Activated CD8-positive, alpha-beta T cell treated with anti-CD3 and anti-CD28 coated beads, Interleukin-2, amount 10 ng/mL, durations not matched to agents 7 days and 5 days (primary cell): ENCODE measurements around the gene GLIS2. TPM values are rescaled to one million over a fixed set of nuclear protein-coding genes. Genes with fewer than 3 reads are reported as not detected.
A peak's percentile ranks its signal among the peaks of the same experiment; 100 is the strongest.
"Not testable (repeated sequence)": the region's sequence is repeated elsewhere in the genome, so short reads cannot be mapped to it uniquely, and the experiment has no call there.

ENCODE experiments used
- ATAC-seq: fragments of 150-1000 bp; cut with Tn5 transposase; one replicate; pipeline ENCODE4 v1.10.0; 2021; ENCODE audit warnings: moderate library complexity
- CTCF ChIA-PET: fragments of 350-600 bp; sonication (Branson Sonifier 250); formaldehyde crosslinking; loops from one replicate; lab custom pipeline; 2021; ENCODE audit warnings: antibody characterized with exemption; lab: Charles Lee
- POLR2A ChIA-PET: fragments of 350-600 bp; sonication (Branson Sonifier 250); formaldehyde crosslinking; loops from one replicate; lab custom pipeline; 2021; ENCODE audit warnings: antibody characterized with exemption; lab: Charles Lee
- DNase-seq: peaks from one replicate; pipeline ENCODE4 v3.0.0-alpha.2; 2020
- H3K27ac Mint-ChIP-seq: one replicate; pipeline ENCODE4 v1.8.0; 2021; ENCODE audit warnings: mild to moderate bottlenecking, mixed read lengths
- H3K27me3 Mint-ChIP-seq: one replicate; pipeline ENCODE4 v1.8.0; 2021; ENCODE audit warnings: low read depth, mixed read lengths
- H3K36me3 Mint-ChIP-seq: one replicate; pipeline ENCODE4 v1.8.0; 2021; ENCODE audit warnings: low read depth, mixed read lengths
- H3K4me1 Mint-ChIP-seq: one replicate; pipeline ENCODE4 v1.8.0; 2021; ENCODE audit warnings: low read depth, mixed read lengths
- H3K4me3 Mint-ChIP-seq: one replicate; pipeline ENCODE4 v1.8.0; 2021; ENCODE audit warnings: mild to moderate bottlenecking, mixed read lengths
- H3K9me3 Mint-ChIP-seq: one replicate; pipeline ENCODE4 v1.8.0; 2022; ENCODE audit warnings: mixed read lengths; ENCODE audit not compliant: insufficient read depth
- total RNA-seq, 2 experiments: library from RNA; stranded (reverse); gene quantifications; one replicate each; pipeline ENCODE4 v1.2.3, GENCODE V29; 2021

Gene GLIS2
- total RNA-seq, 2 experiments from 2014 or later, result 0.16 TPM

DNA sequence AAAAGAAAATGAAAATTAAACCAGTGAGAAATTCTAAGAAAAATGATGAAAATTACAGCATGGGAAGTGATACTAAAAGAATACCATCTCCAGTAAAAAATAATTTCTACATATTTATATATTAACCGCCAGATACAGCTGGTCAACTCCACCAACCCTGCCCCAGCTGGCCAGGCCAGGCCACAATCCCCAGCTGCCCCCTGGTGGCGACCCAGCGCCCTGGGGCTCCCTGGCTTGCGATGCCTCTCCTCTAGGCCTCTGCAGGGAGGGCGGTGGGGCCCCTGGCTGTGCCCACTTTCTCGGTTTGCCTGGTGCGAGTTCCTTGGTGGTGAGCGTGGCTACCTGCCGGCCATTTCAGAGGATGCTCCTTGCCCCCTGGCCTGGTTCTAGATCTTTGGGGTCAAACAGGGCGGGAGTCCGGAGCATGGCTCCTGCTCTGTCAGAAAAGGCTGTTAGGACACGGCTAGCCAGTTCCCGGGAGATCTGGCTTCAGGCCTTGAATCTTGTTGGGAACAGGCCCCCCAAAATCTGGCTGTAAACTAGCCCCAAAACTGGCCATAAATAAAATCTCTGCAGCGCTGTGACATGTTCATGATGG, 14.5 kb downstream of the GLIS2 start:
- Mint-ChIP-seq H3K27ac (no peak overlapping the region), H3K27me3 (no peaks in the 10 kb centered on the region), H3K4me1 (peaks cover 9% of the 10 kb centered on the region), H3K4me3 (no peak overlapping the region), H3K9me3 (no peaks in the 10 kb centered on the region), H3K36me3 (no peaks in the 10 kb centered on the region)
- ChIA-PET POLR2A (no interaction called here), CTCF (interaction anchor here (0.6 to 4.1 kb wide), 17 partner anchors 14 to 137 kb away, joined by 3 to 35 read pairs (median 4); partner anchors contain the start of gene GLIS2)
- ATAC-seq (peak; percentile 74), DNase-seq (peak; percentile 79)

DNA sequence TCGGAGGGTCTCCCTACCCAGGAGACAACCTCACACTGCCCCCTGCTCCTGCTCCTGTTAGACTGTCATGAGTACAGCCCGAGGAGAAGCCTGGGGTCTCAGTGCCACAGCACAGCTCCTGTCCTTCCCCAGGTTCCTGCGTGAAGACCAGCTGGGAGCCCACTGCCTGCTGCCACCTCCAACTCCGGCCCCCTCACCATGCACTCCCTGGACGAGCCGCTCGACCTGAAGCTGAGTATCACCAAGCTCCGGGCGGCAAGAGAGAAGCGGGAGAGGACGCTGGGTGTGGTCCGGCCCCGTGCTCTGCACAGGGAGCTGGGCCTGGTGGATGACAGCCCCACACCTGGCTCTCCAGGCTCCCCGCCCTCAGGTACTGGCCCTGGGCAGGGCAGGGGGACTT, 16.2 kb downstream of the GLIS2 start:
- ChIA-PET CTCF (interaction anchor here (0.8 to 4.1 kb wide), 7 partner anchors 9 to 78 kb away, joined by 3 to 35 read pairs (median 4); no protein-coding TSS in a partner anchor), POLR2A (interaction anchor here (0.8 to 1.8 kb wide), 2 partner anchors 43 to 61 kb away, joined by 3 to 5 read pairs; no protein-coding TSS in a partner anchor)
- H3K9me3 Mint-ChIP-seq, result no peaks in the 10 kb centered on the region
- H3K4me1 Mint-ChIP-seq, result peaks cover 3% of the 10 kb centered on the region
- H3K27me3 Mint-ChIP-seq, result no peaks in the 10 kb centered on the region
- DNase-seq (no peak), ATAC-seq (no peak)
- H3K36me3 Mint-ChIP-seq, result no peaks in the 10 kb centered on the region
- H3K27ac Mint-ChIP-seq, result no peak overlapping the region
- no peak overlapping the region for H3K4me3 Mint-ChIP-seq

DNA sequence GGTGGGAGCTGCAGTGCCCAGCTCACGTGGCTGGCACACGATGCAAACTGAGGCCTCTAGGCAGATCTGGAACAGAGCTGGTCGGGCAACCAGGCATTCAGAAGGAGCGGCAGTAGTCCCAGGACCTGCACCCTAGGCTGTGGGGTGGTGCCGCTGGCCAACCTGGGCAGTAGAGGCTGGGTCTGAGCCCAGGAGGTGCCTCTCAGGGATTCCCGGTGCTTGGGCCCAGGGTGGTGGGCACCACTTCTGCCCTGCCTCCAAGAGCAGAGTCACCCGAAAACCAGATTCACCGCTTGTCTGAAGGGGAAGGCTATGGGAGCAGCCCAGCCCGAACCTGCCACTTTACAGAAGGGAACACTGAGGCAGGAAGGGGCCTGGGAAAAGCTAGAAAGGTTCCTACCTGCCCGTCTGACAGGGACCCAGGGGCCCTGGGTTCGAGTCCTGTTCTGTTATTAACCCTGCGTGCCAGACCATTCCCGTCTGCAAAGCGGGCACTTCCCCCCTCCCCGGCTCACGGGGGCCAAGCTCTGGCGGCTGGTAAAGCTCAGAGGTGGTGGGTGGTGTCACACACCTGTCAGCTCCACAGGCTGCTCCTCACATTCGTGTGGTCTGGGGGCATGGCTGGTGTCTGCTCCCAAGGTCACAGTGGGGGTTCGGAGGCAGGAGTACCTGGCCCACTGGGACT, 16.9 kb downstream of the GLIS2 start:
- ChIA-PET POLR2A (interaction anchor here (0.8 to 1.8 kb wide), 2 partner anchors 44 to 61 kb away, joined by 3 to 5 read pairs; no protein-coding TSS in a partner anchor), CTCF (interaction anchor here (0.8 to 4.1 kb wide), 6 partner anchors 8 to 79 kb away, joined by 3 to 35 read pairs (median 4); no protein-coding TSS in a partner anchor)
- peaks cover 3% of the 10 kb centered on the region for H3K4me1 Mint-ChIP-seq
- no peak for ATAC-seq
- no peak overlapping the region for H3K4me3 Mint-ChIP-seq
- no peak for DNase-seq
- H3K9me3 Mint-ChIP-seq, result no peaks in the 10 kb centered on the region
- no peaks in the 10 kb centered on the region for H3K36me3 Mint-ChIP-seq
- no peak overlapping the region for H3K27ac Mint-ChIP-seq
- no peaks in the 10 kb centered on the region for H3K27me3 Mint-ChIP-seq

DNA sequence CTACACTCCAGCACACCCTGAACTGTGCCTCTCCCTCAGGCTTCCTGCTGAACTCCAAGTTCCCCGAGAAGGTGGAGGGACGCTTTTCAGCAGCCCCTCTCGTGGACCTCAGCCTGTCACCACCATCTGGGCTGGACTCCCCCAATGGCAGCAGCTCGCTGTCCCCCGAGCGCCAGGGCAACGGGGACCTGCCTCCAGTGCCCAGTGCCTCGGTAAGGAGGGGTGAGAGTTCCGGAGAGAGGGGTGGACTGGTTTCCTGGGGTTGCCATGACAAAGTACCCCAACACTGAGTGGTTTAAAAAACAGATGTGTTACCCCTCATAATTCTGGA, 17.4 kb downstream of the GLIS2 start:
- H3K27me3 Mint-ChIP-seq, result no peaks in the 10 kb centered on the region
- no peak for ATAC-seq
- peaks cover 2% of the 10 kb centered on the region for H3K4me1 Mint-ChIP-seq
- H3K27ac Mint-ChIP-seq, result no peak overlapping the region
- ChIA-PET CTCF (interaction anchor here (1.4 to 2.4 kb wide), 4 partner anchors 15 to 79 kb away, joined by 3 to 7 read pairs (median 4); no protein-coding TSS in a partner anchor), POLR2A (no interaction called here)
- no peaks in the 10 kb centered on the region for H3K9me3 Mint-ChIP-seq
- no peaks in the 10 kb centered on the region for H3K36me3 Mint-ChIP-seq
- DNase-seq, result no peak
- no peak overlapping the region for H3K4me3 Mint-ChIP-seq

DNA sequence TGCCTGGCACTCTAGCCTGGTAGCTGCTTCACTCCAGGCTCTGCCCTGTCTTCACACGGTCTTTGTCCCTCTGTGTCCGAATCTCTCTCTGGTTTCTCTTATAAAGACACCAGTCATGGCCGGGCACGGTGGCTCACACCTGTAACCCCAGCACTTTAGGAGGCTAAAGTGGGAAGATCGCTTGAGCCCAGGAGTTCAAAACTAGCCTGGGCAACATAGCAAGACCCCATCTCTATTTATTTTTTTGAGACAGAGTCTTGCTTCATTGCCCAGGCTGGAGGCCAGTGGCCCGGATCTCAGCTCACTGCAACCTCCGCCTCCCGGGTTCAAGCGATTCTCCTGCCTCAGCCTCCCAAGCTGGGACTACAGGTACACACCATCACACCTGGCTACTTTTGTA, 17.8 kb downstream of the GLIS2 start:
- H3K27me3 Mint-ChIP-seq, H3K27ac Mint-ChIP-seq, H3K9me3 Mint-ChIP-seq, ATAC-seq, DNase-seq, H3K36me3 Mint-ChIP-seq, POLR2A ChIA-PET, H3K4me1 Mint-ChIP-seq, H3K4me3 Mint-ChIP-seq: not testable (repeated sequence)
- CTCF ChIA-PET, result interaction anchor here (1.4 to 1.5 kb wide), 2 partner anchors 15 to 45 kb away, joined by 3 to 7 read pairs; no protein-coding TSS in a partner anchor

DNA sequence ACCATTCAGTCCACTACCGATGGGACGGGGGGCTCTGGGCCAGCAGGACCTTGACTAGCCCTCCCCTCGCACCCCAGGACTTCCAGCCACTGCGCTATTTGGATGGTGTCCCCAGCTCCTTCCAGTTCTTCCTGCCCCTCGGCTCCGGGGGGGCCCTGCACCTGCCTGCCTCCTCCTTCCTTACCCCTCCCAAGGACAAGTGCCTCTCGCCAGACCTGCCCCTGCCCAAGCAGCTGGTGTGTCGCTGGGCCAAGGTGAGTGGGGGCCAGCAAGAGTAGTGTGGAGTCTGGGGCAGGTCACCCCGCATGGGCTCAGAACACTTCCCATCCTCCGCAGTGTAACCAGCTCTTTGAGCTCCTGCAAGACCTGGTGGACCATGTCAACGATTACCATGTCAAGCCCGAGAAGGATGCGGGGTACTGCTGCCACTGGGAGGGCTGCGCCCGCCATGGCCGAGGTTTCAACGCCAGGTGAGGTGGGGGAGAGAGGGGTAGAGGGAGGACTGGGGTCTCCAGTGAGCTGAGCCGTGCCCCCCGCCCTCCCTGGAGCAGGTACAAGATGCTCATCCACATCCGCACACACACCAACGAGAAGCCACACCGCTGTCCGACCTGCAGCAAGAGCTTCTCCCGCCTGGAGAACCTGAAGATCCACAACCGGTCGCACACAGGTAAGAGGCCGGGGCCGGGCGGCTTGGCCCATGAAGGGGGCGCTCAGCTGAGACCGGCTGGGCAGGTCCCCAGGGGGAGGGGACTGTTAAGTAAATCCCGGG, 19.0 kb downstream of the GLIS2 start:
- Mint-ChIP-seq H3K27ac (no peak overlapping the region), H3K27me3 (no peaks in the 10 kb centered on the region), H3K36me3 (no peaks in the 10 kb centered on the region), H3K4me3 (no peak overlapping the region), H3K9me3 (no peaks in the 10 kb centered on the region), H3K4me1 (no peaks in the 10 kb centered on the region)
- DNase-seq (no peak), ATAC-seq (no peak)
- ChIA-PET POLR2A (no interaction called here), CTCF (no interaction called here)

DNA sequence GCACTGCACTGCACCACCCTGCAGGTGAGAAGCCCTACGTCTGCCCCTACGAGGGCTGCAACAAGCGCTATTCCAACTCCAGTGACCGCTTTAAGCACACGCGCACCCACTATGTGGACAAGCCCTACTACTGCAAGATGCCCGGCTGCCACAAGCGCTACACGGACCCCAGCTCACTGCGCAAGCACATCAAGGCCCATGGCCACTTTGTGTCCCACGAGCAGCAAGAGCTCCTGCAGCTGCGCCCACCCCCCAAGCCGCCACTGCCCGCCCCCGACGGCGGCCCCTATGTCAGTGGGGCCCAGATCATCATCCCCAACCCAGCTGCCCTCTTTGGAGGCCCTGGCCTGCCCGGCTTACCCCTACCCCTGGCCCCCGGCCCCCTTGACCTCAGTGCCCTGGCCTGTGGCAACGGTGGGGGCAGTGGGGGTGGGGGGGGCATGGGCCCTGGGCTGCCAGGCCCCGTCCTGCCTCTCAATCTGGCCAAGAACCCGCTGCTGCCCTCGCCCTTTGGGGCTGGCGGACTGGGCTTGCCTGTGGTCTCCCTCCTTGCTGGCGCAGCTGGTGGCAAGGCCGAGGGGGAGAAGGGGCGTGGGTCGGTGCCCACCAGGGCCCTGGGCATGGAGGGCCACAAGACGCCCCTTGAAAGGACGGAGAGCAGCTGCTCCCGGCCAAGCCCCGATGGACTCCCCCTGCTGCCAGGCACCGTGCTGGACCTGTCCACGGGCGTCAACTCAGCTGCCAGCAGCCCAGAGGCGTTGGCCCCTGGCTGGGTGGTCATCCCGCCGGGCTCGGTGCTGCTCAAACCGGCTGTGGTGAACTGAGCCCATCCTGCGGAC, 21.1 kb downstream of the GLIS2 start:
- no peak overlapping the region for H3K4me3 Mint-ChIP-seq
- H3K9me3 Mint-ChIP-seq, result no peaks in the 10 kb centered on the region
- ChIA-PET CTCF (no interaction called here), POLR2A (no interaction called here)
- H3K27ac Mint-ChIP-seq, result no peak overlapping the region
- H3K27me3 Mint-ChIP-seq, result no peaks in the 10 kb centered on the region
- ATAC-seq (no peak), DNase-seq (no peak)
- H3K4me1 Mint-ChIP-seq, result no peaks in the 10 kb centered on the region
- H3K36me3 Mint-ChIP-seq, result no peaks in the 10 kb centered on the region

DNA sequence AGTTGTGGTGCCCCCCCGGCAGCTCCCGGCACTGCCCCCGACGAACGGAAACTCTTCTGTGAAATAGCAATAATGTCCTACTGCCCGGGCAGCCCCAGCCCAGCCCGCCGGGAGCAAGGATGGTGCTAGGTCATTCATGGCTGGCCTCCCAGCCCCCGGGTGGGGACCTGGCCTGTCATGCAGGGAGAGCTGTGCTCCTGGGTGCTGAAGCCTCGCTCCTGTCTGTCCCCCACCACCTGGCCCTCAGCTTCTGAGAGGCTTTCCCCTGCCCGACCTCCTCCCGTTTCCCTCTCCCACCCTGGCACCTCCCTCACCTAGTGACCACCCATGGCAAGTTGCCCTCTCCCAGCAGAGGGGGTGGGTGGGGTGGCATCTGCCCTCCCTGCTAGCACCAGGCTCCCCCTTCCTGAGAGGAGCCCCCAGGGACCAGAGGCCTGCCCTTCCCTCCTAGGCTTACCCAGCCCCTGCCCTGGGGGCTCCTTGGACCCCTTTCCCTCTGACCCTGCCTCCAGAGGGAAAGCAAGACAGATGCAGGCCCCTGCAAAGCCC, 21.7 kb downstream of the GLIS2 start:
- no peak for DNase-seq
- H3K4me3 Mint-ChIP-seq, result no peak overlapping the region
- ATAC-seq, result no peak
- no peaks in the 10 kb centered on the region for H3K27me3 Mint-ChIP-seq
- H3K27ac Mint-ChIP-seq, result no peak overlapping the region
- POLR2A ChIA-PET, result no interaction called here
- no peaks in the 10 kb centered on the region for H3K4me1 Mint-ChIP-seq
- CTCF ChIA-PET, result no interaction called here
- H3K36me3 Mint-ChIP-seq, result no peaks in the 10 kb centered on the region
- no peaks in the 10 kb centered on the region for H3K9me3 Mint-ChIP-seq

DNA sequence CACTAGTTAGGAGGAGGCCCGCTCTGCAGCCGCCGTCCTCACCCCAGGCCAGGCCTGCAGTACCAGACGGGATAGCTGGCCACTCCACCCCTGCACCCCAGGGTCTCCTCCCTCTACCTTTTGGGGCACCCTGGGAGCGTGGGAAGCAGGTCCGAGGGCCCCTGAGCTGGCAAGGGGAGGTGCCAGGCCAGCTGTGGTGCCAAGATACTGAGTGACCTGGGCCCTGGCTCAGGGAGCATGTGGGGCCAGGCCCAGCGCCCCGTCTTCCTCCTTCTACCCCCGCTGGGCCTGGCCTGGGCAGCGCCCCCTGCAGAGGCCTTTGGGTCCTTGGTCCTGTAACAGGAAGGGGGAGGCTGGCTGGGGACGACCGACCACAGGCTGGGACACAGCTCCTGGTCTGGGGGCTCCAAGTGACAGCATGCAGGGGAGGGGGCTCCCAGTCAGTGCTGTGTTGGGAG, 22.3 kb downstream of the GLIS2 start:
- Mint-ChIP-seq H3K27me3 (no peaks in the 10 kb centered on the region), H3K9me3 (no peaks in the 10 kb centered on the region), H3K4me3 (no peak overlapping the region), H3K27ac (no peak overlapping the region), H3K36me3 (no peaks in the 10 kb centered on the region), H3K4me1 (no peaks in the 10 kb centered on the region)
- POLR2A ChIA-PET, result interaction anchor here (1.5 kb wide), 1 partner anchor 12 kb away, joined by 4 read pairs; no protein-coding TSS in a partner anchor
- CTCF ChIA-PET, result interaction anchor here (1.6 kb wide), 1 partner anchor 12 kb away, joined by 4 read pairs; no protein-coding TSS in a partner anchor
- ATAC-seq (no peak), DNase-seq (no peak)

DNA sequence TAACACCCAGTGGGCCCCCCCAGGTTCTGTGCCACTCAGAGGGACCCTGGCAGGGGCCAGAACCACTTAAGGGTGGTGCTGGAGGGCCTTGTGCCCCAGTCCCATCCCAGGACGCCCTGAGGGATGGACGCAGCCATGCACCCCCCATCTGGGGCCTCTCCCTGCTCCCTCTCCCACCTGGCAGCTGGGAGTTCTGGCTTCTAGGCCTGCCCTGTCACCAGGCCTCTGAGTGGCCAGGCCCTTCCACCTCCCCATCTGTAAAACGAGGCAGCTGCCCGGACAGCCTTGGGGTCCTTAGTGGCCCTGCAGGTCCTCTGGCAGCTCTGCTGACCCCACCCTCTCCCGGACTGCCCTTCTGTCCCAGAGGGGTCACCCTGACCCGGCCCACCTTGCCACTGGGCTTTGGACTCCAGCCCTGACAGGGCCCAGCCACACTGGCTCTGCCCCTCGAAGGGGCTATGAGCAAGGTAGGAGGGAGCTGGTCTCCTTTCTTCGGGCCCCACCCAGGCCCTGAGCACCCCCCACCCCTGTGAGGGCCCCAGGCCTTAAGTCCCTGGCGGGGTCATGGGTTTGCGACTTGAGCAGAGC, 22.9 kb downstream of the GLIS2 start:
- Mint-ChIP-seq H3K36me3 (no peaks in the 10 kb centered on the region), H3K27me3 (no peaks in the 10 kb centered on the region), H3K27ac (no peak overlapping the region), H3K4me3 (no peak overlapping the region), H3K9me3 (no peaks in the 10 kb centered on the region), H3K4me1 (peaks cover 2% of the 10 kb centered on the region)
- ChIA-PET CTCF (interaction anchor here (1.6 kb wide), 1 partner anchor 11 kb away, joined by 4 read pairs; no protein-coding TSS in a partner anchor), POLR2A (interaction anchor here (1.5 kb wide), 1 partner anchor 12 kb away, joined by 4 read pairs; no protein-coding TSS in a partner anchor)
- DNase-seq (no peak), ATAC-seq (no peak)
